Vagina (tissue), 2 donors: Measurements from ENCODE around the gene FAM8A1.

Experiments used
- CTCF ChIP-seq, 3 experiments: fragments of 450-650 bp in 2 of 3; fragments of 200-600 bp in 1 of 3; sonication (generic) in 1 of 3; IDR thresholded peaks; one replicate each; pipeline ENCODE4 v1.5.1; 2017 to 2019; ENCODE audit warnings: antibody characterized with exemption in 3 of 3, mild to moderate bottlenecking in 2 of 3, moderate library complexity in 2 of 3
- POLR2A ChIP-seq, 2 donors: fragments of 450-650 bp; IDR thresholded peaks; one replicate each; pipeline ENCODE4 v1.6.1; 2017; ENCODE audit warnings: antibody characterized with exemption in 2 of 2, mild to moderate bottlenecking in 2 of 2, moderate library complexity in 2 of 2
- POLR2AphosphoS5 ChIP-seq, 2 donors: sonication (generic); formaldehyde crosslinking; IDR thresholded peaks; one replicate each; pipeline ENCODE4 v1.9.0; 2017; ENCODE audit warnings: antibody characterized with exemption in 2 of 2, mild to moderate bottlenecking in 2 of 2, low read depth in 1 of 2; ENCODE audit not compliant: insufficient read depth in 1 of 2

GRCh38 chr6:17632934-17633333 lies 32.8 kb downstream of the FAM8A1 start:
- no peak for TF ChIP-seq CTCF (IDR thresholded peaks at IDR 0.05)
- TF ChIP-seq POLR2AphosphoS5 (IDR thresholded peaks at IDR 0.05; ENCODE audit: insufficient read depth in 1 of 2, low read depth in 1 of 2), result no peak
- no peak for TF ChIP-seq POLR2A (IDR thresholded peaks at IDR 0.05)
